AG08395 (cell line): ENCODE measurements around the gene NGDN.
A peak's percentile ranks its signal among the peaks of the same experiment; 100 is the strongest.
"Not testable (repeated sequence)": the region's sequence is repeated elsewhere in the genome, so short reads cannot be mapped to it uniquely, and the experiment has no call there.

Experiments used
- DNase-seq: peaks from one replicate; pipeline ENCODE4 v3.0.0; 2012; ENCODE audit warnings: mixed read lengths, low spot score

Gene NGDN

GRCh38 chr14:23469127-23469905 lies at the start of gene NGDN:
TSS of gene NGDN (plus strand) at chr14:23469703. CDS start at chr14:23469716, 13 bp downstream.
- peak; percentile 99 for DNase-seq

- no peak for DNase-seq
Observed at GRCh38 chr14:23421594-23421993, 47.9 kb upstream of the NGDN start.

GRCh38 chr14:23423657-23424056 lies 45.8 kb upstream of the NGDN start:
- DNase-seq = no peak

GRCh38 chr14:23425169-23425568 lies 44.3 kb upstream of the NGDN start:
- DNase-seq = no peak

GRCh38 chr14:23425798-23426197 lies 43.7 kb upstream of the NGDN start:
- not testable (repeated sequence) for DNase-seq

GRCh38 chr14:23428686-23429495 lies 40.6 kb upstream of the NGDN start:
- no peak for DNase-seq

- DNase-seq = no peak
Observed at GRCh38 chr14:23430016-23430722, 39.3 kb upstream of the NGDN start.

- DNase-seq = peak; percentile 71
Observed at GRCh38 chr14:23430723-23431085, 38.8 kb upstream of the NGDN start.

GRCh38 chr14:23431486-23431885 lies 38.0 kb upstream of the NGDN start:
- no peak for DNase-seq

- no peak for DNase-seq
Observed at GRCh38 chr14:23432102-23432925, 37.2 kb upstream of the NGDN start.

- DNase-seq = no peak
Observed at GRCh38 chr14:23432946-23433345, 36.6 kb upstream of the NGDN start.

- DNase-seq = no peak
Observed at GRCh38 chr14:23433457-23433856, 36.0 kb upstream of the NGDN start.

GRCh38 chr14:23434488-23435222 lies 34.8 kb upstream of the NGDN start:
- no peak for DNase-seq

- no peak for DNase-seq
Observed at GRCh38 chr14:23435543-23436326, 33.8 kb upstream of the NGDN start, which contains the start of gene MYH7. TSS of gene MYH7 (minus strand) at chr14:23435660. CDS start at chr14:23433732, 1,928 bp downstream.

GRCh38 chr14:23436327-23437132 lies 33.0 kb upstream of the NGDN start:
- no peak for DNase-seq

GRCh38 chr14:23437133-23438100 lies 32.1 kb upstream of the NGDN start:
- no peak for DNase-seq

GRCh38 chr14:23438101-23438971 lies 31.2 kb upstream of the NGDN start:
- DNase-seq = no peak
